GM18499 (cell line): ENCODE measurements around the gene CKS1B.

Experiments
- ATAC-seq: cut with Tn5 transposase; IDR thresholded peaks from one replicate; pipeline ENCODE4 v1.9.1; 2021; ENCODE audit warnings: moderate number of reproducible peaks; ENCODE audit not compliant: insufficient read depth, unreplicated experiment

The CKS1B gene

DNA sequence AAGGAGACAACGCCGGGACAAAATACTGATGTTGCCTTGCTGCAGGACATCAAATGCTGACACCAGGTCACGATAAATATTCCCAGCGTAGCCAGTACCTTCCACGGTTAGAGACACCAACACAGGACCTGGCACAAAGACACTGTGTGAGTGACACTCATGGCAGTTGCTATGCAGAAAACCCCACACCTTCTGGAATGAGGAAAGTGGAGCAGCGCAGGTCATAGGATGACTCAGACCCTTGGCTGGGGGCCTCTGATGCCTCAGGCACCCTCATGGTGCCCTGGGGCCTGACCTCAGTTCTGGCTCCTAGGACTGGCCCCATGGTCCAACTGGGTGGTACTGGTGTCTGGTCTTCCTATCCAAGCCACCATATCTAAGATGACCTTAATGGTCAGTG lies 52.1 kb downstream of the CKS1B start:
- ATAC-seq, result no peak
